NOMO-1 (cell line): ENCODE results near the gene RIT1.
A peak's percentile ranks its signal among the peaks of the same experiment; 100 is the strongest.
"Not testable (repeated sequence)": the region's sequence is repeated elsewhere in the genome, so short reads cannot be mapped to it uniquely, and the experiment has no call there.

Source experiments
- DNase-seq, 2 experiments: peaks; one replicate each; lab custom pipeline; 2025; ENCODE audit not compliant: unreplicated experiment in 2 of 2; lab: John Stamatoyannopoulos, UW

RIT1 gene

DNA sequence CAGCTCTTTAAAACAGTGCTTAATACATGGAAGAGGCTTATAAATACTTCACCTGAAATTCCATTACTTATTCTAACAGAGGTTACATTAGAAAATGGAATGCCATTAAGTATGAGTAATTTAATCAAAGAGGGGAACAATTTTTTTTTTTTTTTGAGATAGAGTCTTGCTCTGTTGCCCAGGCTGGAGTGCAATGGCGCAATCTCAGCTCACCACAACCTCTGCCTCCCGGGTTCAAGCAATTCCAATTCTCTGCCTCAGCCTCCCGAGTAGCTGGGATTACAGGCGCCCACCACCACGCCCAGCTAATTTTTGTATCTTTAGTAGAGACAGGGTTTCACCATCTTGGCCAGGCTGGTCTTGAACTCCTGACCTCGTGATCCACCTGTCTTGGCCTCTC lies 15.5 kb downstream of the RIT1 start:
- not testable (repeated sequence) for DNase-seq

DNA sequence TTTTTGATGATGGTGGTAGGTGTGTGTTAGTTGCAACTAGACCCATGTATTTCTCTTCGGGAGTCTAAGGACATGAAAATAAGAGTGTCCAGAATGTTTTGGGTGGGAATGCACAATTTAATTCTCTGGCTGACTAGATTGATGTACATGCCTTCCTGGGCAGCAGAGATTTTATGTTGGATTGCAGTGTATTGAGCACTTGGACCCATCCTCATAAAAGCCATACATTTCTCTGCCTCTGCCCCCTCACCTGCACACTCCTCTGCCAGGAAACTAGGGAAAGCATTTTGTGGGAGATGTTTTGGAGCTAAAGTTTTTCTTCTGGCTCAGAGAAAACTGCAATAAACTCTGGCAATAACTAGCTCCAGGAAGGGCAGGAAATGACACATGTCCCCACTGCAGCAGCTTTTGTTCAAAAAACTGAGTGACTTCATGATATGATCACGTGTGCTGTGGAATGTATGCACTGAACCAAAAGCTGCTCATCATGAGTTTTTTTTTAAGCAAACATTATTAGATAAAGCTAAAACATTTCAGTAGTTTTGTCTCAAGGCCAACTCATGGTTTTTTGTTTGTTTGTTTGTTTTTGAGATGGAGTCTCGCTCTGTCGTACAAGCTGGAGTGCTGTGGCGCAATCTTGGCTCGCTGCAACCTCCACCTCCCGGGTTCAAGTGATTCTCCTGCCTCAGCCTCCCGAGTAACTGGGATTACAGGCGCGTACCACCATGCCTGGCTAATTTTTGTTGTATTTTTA lies 17.6 kb downstream of the RIT1 start:
- peak in 1 of 2 experiments; percentile 30 for DNase-seq

DNA sequence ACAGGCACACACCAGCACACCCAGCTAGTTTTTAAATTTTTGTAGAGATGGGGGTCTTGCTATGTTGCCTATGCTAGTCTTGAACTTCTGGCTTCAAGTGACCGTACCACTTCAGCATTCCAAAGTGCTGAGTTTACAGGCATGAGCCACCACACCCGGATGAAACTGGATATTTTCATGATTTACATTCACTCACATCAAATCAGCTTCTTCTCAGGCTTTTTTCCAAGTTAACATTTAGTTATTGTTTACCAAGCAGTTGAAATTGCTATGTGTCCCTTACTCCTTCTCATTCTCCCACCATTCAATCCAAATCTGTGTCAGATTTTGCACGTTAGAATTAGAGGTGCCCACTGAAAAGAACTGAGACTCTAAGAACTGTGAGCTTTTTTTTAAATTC lies 18.4 kb downstream of the RIT1 start:
- DNase-seq = no peak

DNA sequence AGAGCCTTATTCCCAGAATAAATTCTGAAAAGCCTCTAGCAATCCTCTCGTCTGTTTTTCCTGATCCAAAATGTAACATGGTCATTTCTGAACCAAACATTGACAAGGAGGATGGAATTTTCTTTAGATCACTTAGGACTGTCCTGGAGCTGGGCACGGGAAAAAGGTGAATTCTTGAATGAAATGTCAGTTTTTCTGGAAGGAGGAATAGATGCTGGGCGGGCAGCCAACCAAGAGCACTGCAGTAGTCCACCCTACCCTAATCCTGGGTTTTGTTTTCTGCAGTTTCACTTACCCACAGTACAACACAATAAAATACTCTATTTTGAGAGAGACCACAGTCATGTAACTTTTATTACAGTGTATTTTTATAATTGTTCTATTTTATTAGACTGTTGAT lies 20.9 kb downstream of the RIT1 start:
- no peak for DNase-seq

DNA sequence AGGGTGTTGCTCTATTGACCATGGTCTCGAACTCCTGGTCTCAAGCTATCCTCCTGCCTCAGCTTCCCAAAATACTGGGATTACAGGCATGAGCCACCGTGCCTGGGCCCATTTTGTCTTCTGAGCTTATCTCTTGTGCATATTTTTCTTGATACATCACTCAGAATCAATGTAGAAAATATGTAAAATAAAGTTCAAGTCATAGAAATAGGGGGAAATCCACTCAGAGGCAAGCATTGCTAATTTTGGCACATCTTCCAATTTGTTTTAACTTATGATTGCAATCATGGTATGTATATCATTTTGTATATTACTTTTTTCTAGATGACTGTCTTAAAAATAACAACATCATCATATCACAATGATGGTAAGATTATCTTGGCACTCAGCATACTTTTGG lies 21.6 kb downstream of the RIT1 start:
- no peak for DNase-seq

DNA sequence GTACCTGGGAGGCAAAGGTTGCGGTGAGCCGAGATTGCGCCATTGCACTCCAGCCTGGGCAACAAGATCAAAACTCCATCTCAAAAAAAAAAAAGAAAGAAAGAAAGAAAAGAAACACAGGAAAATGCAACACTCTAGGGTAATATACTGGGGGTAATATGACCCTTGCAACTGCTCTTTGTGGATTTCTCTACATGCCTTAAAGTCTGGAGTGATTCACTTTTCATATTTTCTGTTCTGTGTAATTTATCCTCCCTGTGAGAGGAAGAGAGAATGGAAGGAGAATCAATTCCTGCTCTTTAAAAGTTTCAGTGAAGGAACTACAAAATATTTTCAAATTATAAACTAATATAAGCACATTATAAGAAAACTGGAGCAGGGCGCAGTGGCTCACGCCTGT lies 22.7 kb downstream of the RIT1 start:
- no peak for DNase-seq

DNA sequence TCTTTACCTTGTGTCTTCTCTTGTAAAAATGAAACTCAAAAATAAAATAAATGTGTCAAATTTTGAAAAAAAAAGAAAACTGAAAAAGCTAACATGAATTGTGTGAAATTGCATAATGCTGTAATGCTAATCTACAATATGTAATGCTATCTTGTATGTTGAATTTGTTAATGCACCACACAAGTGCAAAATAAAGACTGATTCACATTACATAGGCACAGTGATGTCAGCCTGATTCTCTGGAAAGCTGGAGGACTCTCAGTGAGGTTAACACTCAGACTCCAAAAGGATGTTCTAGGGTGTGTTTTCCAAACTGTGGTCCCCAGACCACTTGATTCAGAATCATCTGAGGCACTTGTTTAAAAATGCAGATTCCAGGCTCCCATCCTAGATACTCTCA lies 26.2 kb downstream of the RIT1 start:
- no peak for DNase-seq

DNA sequence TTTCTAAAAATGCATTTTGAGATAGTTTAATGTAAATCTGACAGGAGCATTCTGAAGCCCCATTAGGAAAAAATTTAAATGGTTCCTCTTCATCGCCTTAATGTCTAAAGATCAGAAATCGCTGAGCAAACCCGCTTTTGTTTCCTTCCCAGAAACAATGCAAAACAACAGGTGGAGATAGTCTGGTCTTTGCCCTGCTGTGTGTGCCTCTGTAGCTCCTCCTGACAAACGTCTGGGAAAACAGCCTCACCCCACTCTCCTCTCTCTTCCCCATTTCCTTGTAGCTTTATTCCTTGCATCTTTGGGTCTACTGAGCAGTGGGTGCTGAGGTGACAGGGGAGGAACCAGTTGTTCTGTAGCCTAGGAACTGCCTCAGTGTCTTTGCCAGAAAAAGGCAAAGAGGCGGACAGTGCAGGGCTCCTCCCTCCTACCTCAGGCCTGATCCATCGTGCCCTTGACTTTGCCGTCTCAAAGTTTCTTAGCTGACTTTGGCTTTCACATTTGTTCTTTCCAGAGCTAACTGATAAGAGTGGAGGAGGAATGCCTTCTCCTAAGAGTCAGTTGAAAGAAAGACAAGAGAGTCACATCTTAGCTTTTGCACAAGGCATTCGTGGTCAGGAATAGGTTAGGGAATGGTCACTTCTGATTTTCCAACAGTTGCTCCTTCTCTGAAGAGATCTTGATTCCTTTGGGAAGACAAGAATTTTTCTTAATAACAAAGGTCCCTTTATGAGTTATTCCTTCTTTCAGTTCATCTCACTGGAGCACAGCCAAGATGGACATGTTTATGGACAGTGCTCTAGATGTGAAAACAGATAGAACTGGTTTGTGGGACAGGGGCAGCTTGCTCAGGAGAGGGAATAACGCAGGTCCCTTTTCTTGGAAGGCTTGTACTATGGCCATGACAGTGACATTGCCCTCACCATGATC lies 26.9 kb downstream of the RIT1 start:
- no peak for DNase-seq

DNA sequence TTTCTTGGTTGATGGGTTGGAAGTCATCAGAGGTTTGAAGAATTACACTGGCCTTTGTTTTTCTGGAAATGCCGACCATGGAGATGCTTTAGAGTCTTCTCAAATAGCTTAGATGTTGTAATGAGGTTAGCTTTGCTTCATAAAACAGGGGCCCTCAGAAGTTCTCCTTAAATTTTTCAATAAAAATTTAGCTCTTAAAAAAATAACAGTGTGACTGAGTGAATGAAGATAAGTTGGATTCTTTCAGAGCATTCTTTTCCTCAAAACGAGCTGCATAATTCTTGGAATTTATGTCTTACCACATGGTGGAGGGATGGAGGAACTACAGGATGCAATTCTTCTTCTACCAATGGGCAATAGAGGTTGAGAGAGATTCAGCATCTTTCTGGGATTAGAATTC lies 28.4 kb downstream of the RIT1 start:
- no peak for DNase-seq

DNA sequence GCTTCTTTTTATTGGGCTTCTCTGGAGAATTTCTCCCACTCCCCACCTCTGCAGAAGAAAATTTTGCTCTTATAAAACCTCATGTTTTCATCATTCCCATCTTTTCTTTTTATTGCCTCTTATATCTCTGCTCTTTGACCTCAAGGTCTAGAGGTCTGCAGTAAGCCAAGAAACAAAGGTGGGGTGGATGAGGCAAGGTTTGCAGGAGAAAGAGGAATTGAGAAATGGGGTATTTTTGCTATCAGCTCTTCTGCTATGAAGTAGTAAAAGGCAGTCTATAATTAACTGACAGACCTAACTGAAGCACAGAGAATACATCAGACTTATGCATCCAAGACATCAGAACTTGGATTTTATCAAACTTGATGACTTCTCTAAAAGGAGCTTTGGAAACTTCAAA lies 28.9 kb downstream of the RIT1 start:
- peak; percentile 12 to 22 for DNase-seq

DNA sequence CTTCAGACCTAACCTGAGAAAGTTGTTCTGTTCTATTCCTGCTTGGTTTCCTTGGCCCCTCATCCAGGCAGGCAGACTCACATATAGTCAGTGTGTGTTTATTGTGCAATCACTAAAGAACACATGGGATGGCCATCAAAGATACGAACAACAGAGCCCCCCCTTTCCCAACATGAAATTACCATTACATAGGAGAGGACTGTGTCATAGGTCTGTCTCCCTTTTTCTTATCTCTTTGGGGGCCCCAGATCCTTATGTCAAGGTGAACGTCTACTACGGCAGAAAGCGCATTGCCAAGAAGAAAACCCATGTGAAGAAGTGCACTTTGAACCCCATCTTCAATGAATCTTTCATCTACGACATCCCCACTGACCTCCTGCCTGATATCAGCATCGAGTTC lies 30.2 kb downstream of the RIT1 start:
- DNase-seq = no peak

DNA sequence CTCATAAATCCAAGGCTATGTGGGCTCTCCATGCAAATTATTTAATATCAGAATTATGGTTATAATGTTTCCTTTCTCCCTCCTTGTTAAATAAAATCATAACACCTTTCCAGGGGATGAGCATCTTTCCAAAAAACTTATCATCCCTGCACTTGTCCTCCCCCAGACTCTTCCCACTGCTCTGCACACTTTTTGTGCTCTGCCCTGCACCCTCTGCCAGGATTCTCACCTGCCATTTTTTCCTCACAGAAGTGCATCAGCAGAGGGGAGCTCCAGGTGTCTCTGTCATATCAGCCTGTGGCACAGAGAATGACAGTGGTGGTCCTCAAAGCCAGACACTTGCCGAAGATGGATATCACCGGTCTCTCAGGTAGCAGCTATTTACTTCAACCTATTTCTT lies 30.9 kb downstream of the RIT1 start:
- no peak for DNase-seq

DNA sequence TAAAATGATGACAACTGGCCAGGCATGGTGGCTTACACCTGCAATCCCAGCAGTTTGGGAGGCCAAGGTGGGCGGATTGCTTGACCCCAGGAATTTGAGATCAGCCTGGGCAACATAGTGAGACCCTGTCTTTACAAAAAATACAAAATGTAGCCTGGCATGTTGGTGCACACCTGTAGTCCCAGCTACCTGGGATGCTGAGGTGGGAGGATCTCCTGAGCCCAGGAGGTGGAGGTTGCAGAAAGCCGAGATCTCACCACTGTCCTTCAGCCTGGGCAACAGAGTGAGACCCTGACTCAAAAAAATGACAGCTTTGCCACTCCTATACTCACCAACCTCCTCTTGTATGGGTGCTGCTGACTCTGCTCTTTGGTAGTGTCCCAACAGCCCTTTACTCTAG lies 33.2 kb downstream of the RIT1 start:
- no peak for DNase-seq

DNA sequence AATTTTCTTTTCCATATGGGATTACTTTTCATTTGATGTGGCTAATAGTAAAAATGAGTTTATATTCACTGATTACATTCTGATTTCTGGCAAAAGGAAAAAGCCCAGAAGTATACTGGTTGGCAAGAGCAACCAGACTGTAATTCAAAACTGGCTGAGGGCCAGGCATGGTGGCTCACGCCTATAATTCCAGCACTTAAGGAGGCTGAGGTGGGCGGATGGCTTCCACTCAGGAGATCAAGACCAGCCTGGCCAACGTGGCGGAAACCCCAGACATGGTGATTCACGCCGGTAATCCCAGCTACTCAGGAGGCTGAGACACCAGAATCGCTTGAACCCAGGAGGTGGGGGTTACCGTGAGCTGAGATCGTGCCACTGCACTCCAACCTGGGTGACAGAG lies 37.3 kb downstream of the RIT1 start:
- DNase-seq = no peak

DNA sequence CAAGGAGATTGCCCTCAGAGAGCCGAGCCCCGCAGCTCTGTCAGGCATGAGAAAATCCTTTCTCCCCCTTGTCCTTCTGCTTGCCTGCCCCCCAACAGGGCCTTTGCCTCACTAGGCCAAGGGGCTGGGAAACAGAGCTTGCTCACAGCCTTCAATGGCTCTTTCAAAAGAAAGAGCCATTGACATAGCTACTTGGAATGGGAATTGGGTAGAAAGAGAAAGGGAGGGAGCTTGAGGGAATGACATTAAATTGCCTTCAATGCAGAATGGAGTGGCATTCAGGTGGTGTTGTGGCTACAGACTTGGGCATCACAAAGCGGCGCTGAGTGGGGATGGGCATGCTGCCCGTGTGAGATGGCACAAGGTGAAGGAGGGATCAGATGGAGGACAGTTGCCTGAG lies 38.6 kb downstream of the RIT1 start:
- no peak for DNase-seq

DNA sequence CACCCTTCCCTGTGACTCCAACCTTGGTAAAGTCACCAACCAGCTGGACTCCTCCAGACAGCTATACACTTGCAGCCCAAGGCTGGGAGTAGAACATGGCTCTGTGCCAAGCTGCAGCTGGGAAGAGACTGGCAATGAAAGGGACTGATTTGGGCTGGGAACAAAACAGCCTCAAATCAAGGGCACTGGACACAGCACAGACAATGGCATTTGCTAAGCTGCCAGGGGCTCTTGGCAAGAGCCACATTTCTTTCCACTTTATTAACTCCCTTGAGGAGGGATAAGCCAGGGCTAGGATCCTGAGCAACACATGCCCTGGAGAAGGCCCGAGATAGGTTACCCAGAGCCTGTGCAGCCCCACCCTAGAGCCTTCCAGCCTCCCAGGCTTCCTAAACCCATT lies 39.8 kb downstream of the RIT1 start:
- no peak for DNase-seq

DNA sequence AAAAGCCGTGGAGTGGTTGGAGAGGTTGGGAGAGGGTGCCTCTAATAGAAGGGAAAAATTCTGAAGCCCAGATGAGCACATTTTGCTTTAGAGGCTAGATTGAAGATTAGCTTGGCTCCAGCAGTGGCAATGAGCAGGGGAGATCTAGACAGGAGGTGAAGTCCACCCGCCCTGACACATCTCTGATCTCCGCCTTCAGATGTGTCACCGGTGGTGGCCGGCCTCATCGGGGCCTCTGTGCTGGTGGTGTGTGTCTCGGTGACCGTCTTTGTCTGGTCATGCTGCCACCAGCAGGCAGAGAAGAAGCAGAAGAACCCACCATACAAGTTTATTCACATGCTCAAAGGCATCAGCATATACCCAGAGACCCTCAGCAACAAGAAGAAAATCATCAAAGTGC lies 43.4 kb downstream of the RIT1 start:
- no peak for DNase-seq

DNA sequence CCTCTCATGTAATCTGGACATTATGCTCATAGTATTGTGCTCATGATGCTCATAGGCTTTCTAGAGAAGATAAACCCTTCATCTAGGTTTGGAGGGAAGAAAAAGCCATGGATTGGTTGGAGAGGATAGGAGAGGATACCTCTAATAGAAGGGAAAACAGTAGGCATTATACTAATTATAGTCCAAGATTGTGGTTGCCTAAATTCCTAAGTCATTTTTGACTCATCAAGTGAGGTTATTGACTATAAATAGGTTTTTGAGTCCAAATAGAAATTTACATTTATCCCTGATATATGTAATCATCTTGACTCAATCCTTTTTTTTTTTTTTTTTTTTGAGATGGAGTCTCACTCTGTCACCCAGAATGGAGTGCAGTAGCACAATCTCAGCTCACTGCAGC lies 46.8 kb downstream of the RIT1 start:
- no peak for DNase-seq

DNA sequence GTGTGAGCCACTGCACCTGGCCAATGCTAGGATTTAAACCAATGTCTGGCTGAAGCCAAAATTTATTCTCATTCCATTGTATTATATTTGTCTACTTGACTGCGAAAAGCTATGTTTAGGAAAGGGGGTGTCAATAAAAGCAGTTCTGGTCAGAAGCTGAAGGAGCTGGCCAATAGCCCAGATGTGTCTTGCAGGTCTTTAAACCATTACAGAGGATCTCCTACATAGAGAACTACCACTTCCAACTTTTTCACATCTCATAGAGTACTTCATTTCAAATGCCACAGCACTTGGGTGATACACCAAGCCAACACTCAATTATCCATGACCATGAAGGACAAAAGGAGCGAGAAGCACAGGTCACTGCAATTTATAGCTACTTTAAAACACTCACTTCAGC lies 49.3 kb downstream of the RIT1 start:
- no peak for DNase-seq

DNA sequence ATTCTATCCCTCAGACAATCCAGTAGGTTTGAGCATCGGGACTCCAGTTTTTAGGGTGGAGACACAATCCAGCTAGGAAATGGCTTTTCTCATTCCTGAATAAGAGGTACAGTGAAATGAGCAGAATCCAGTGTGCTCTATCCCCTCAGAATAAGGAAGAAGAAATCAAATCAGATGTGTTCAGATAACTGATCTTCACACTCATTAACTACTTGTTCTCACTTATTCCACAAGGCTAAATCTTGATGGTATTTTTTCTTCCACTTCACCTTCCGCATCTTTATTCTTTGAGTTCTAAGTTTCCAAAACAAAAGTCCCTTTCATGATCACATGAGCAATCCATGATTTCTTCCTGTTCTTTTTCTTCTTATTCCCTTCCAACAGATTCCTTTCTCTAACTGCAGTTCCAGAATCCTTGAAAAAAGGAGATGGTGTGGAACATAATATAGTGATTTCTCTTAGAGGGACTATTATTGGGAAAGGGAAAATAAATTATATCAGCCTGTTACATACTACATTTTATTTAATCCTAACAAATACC lies 50.1 kb downstream of the RIT1 start:
- no peak for DNase-seq

DNA sequence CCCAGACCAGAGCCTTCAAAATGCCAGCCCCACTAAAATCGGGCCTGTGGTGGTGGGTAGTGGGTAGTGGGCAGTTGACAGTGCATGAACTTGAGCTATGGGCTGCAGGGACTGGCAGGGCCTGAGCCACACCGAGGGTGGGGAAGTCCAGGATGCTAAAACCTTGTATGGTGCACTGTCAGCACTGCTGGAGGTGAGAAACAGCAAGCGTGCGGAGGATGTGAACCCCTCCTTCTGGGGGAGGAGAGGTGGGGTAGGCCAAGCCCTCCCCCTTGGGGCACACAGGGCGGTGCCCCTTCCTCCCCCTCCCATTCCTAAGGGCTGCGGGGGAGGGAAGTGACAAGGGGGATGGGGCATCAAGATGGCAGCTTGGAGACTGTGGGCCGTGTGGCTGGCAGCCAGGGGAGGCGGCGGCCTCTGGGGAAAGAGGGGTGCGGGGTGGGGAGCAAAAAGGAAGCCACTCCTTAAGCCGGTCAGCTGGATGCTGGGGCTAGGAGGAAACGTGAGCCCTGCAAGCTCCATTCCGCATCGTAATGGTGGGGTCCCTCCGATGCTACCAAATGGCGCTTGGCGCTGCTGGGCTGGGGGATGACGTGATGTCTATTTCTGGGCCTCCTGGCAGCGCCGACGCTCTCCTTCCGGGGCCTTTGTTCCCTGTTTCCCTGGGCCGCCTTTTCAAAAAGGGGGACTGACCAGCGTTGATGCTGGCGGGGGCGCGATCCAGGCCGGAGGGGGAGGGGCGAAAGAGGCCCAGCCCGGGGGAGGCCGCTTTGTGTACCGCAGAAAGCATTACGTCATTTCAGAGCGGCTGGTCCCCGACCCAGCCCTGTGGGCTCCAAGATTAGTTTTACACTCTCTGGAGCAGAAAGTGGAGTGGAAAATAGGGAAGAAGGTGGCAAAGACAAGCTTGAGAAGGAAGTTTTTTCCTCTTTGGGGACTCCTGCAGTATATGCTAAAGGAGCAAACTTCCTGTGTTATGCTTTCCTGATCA lies 51.0 kb downstream of the RIT1 start:
- peak; percentile 6 to 12 for DNase-seq
